ENCODE measurements around the gene NANS.

- TF ChIP-seq CTCF (IDR thresholded peaks at IDR 0.05) (no peak), POLR2AphosphoS5 (IDR thresholded peaks at IDR 0.05) (no peak), POLR2A (IDR thresholded peaks at IDR 0.05) (no peak)
These were observed 26.5 kb downstream of the NANS start for GRCh38 chr9:98083061-98083501.
